Stimulated activated naive CD4-positive, alpha-beta T cell treated with Interleukin-2 at 50 U/mL for 16 hours (primary cell): ENCODE measurements around the gene PDE6D.

Experiments used
- DNase-seq: peaks from one replicate; lab custom pipeline; 2025; lab: John Stamatoyannopoulos, UW

PDE6D gene

DNA sequence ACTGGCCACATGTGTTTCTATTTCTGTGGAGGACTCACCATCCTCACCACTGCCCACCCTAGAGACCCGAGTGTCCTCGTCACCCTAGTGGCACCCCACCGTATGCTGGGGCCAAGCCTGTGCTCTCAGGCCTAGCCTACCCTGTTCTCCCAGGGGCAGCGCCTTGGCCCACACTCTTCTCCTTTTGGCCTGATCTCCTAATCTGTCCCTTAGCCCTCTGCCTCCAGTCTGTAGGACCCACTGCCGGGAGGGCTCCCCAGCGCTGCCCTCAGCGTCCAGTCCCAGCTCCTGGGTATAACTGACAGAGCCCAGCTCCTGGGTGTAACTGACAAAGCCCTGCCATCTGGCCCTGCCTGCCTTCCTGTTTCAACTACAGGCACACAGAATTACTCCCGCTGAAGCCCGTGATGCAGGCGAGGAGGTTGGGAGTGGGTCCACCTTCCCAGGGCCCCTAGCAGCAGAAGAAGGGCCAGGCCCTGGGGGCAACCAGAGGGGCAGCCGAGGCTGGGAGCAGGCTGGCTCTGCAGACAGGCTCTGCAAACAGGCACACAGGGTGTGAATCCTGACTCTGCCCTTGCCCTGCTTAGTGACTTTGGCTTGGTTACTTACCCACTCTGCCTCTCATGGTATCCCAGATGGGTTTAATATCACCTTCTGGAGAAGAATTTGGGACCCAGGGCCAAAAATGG lies 98.3 kb downstream of the PDE6D start:
- no peak for DNase-seq
